Stimulated activated CD4-positive, alpha-beta T cell treated with anti-CD3 and anti-CD28 coated beads, Interleukin-4, amount 100 ng/mL, for 48 hours (primary cell): ENCODE data around the gene ADAT2.
A peak's percentile ranks its signal among the peaks of the same experiment; 100 is the strongest.
"Not testable (repeated sequence)": the region's sequence is repeated elsewhere in the genome, so short reads cannot be mapped to it uniquely, and the experiment has no call there.

Experiments
- DNase-seq, 2 donors: peaks; one replicate each; pipeline ENCODE4 v3.0.0-alpha.2; 2020; ENCODE audit warnings: low read depth in 2 of 2

ADAT2 gene

GRCh38 chr6:143450453-143451371 is at the start of gene ADAT2, which contains the start of gene PEX3:
Gene ADAT2, minus strand, starts transcription at chr6:143450695. Its CDS starts 37 bp downstream, at chr6:143450658.
Gene PEX3, plus strand, starts transcription at chr6:143450805. Its CDS starts 238 bp downstream, at chr6:143451043.
- peak; percentile 90 to 93 for DNase-seq

- no peak for DNase-seq
These were observed 47.9 kb upstream of the ADAT2 start for GRCh38 chr6:143498428-143498827.

DNA sequence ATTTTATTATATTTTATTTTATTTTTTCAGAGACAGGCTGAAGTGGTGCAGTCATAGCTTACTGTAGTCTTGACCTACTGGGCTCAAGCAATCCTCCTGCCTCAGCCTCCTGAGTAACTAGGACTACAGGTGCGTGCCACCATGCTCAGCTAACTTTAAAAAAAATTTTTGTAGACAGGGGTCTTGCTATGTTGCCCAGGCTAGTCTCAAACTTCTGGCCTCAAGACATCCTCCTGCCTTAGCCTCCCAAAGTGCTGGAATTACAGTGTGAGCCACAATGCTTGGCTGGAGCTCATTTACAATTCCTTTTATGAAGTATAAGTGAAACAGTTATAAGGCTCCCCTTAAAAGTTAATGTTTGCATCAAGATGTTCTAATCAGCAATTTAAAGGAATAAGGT is 46.5 kb upstream of the ADAT2 start:
- DNase-seq = no peak

DNA sequence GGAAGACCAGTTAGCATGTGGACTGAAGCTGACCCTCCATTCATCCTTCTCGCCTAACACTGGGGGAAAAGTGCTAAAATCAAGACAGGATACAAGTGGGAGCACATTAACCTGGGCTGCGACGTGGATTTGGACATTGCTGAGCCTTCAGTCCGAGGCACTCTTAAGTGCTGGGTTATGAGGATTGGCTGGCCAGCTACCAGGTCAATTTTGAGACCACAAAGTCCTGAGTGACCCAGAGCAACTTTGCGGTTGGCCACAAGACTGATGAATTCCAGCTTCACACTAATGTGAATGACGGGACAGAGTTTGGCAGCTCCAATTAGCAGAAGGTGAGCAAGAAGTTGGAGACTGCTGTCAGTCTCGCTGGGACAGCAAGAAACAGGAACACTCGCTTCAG is 40.3 kb upstream of the ADAT2 start:
- no peak for DNase-seq

DNA sequence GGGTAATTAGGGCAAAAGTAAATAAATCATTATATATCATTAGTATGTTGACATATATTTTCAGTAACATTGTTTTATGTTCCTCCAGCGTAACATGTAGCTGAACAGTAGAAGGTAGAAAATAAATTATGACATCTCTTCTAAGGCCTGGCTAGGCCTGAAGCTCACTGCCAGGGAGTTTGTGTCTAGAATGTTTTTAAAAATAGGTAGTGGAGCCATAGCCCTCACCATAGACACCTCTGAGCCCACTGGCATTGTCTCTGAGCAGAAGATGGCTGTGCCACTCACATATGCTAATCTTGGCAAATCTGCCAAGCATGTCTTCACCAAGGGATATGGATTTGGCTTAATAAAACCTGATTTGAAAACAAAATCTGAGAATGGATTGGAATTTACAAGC is 39.7 kb upstream of the ADAT2 start:
- no peak for DNase-seq

- DNase-seq = no peak
These were observed 36.3 kb upstream of the ADAT2 start for GRCh38 chr6:143486752-143487151.

DNA sequence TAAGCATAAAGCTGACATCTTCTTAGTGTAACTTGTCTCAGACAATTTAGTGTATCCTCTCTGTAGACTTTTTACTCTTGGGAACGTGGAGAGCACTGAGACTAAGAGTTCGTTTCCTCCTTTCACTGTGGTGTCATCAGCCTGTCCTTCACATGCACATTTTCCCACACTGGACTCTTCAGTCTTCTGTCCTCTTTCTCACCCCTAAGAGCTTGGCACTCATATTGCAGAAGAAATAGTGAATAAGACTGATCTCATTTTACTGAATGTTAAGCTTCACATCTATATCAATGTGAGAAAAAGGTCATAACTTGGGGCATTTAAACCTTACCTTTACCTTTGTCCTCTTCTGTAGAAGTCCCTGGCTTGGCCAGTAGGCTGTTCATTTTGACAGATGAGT is 35.5 kb upstream of the ADAT2 start:
- DNase-seq = no peak

GRCh38 chr6:143482593-143482992 is 32.1 kb upstream of the ADAT2 start:
- no peak for DNase-seq

DNA sequence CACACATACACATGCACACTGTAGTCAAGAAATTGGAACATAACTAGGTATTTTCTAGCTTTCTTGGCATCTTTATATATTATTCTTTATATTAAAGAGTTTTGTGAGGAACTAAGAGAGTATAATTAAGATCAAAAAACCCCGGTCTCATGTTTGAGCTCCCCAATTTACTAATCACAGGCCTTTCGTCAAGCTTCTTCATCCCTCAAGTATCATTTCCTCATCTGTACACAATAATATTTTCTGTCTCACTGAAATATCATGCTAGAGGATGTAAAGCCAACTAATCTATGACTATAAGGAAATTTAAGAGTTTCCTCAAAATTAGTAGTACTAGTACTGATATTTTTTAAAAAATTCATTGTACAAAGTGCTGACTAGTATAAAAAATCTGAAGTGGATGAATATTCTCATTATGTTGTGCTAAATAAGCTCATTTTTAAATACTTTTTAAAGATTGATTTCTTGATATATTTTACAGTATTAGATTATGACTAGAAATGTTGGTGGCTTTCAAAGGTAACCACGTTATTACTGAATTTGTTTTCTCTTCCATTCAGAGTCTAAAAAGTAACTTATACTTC is 28.1 kb upstream of the ADAT2 start:
- no peak for DNase-seq

GRCh38 chr6:143476545-143476944 is 26.1 kb upstream of the ADAT2 start:
- DNase-seq = no peak

DNA sequence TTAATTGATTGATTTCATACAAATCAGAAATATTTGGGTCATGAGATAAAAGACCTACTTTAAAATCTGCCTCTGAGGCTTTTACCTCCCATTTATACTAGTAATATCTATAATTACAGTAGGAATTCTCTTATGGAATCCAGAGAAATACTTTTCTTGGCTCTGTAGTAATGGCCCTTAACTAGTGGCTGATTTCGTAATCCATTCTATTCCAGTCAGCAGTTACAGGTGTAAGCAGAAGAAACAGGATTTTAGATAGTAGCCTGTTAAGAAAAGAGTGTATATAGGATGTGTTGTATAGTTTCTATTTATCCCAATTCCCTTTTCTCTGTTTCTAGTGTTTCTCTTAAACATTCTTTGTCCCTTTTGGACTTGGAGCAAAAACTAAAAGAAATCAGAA is 21.3 kb upstream of the ADAT2 start:
- no peak for DNase-seq

DNA sequence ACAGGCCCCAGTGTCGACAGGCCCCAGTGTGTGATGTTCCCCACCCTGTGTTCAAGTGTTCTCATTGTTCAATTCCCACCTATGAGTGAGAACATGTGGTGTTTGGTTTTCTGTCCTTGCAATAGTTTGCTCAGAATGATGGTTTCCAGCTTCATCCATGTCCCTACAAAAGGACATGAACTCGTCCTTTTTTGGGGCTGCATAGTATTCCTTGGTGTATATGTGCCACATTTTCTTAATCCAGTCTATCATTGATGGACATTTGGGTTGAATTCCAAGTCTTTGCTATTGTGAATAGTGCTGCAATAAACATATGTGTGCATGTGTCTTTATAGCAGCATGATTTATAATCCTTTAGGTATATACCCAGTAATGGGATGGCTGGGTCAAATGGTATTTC is 18.3 kb upstream of the ADAT2 start:
- not testable (repeated sequence) for DNase-seq

DNA sequence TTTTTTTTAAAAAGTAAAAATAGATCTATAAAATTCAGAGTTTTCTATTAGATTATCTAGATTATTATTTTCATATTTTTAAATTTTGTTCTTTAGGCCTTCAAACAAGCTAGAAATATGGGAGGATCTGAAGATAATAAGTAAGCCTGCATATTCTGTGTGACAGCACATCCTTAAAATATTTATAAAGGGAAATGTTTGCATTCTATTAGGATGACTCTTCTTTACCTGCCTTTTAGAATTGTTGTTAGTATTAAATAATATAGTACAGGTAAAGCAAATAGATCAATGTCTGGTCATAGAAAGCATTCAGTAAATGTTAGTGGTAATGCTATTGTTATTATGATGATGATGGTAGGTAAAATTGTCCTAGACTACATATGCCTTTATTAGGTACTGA is 17.5 kb upstream of the ADAT2 start:
- no peak for DNase-seq

GRCh38 chr6:143465546-143465945 is 15.1 kb upstream of the ADAT2 start:
- no peak for DNase-seq

GRCh38 chr6:143457563-143458359 is 7.3 kb upstream of the ADAT2 start:
- DNase-seq = no peak

DNA sequence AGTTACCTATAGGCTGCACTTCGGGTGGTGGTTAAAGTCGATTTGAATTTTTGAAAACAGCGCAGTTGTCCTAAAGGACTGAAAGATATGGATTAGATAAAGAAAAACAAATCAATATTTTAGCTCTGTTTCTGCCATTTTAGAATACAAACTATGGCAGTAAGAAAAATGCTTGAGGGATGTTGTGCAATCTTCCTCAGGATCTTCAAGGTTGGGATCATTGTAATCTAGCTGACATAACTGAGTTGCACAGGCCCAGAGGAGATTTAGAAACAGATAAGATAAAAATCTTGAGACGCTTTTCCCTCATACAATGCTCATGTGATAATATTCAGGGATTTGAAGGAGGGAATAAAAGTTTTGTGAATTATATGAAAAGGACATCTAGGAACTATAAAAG is 1.0 kb upstream of the ADAT2 start:
- no peak for DNase-seq

DNA sequence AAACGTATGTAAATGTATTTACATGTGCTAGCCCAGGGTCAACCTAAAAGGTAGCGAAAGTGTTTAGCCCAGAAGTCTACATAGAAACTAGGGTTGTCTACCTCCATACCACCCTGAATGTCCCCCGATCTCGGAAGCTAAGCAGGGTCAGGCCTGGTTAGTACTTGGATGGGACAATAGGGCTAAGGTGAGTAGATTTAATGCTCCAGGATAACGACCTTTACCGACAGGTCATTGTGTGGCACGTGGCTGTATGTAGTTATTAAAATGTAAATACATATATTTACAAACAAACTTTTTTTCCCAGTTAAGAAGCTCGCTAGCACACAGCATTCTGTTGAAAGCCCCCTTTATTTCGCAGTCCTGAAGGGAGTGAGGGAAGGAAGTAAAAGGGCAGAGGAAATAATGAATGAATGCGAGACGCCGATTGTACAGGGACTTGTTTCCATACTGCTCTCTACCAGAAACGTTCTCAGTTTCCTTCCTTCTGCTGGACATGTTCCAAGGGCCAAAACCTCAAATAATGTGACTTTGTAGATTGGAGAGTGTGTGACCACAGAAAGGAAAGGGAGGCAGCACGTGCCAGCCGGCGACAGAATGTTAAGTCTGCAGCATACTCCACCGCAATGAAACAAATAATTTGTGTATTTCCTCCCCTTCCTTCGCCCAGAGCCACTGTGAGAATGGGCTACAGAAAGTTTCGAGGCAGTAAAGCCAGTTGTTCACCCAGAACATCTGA is 612 bp downstream of the ADAT2 start:
- DNase-seq = no peak

DNA sequence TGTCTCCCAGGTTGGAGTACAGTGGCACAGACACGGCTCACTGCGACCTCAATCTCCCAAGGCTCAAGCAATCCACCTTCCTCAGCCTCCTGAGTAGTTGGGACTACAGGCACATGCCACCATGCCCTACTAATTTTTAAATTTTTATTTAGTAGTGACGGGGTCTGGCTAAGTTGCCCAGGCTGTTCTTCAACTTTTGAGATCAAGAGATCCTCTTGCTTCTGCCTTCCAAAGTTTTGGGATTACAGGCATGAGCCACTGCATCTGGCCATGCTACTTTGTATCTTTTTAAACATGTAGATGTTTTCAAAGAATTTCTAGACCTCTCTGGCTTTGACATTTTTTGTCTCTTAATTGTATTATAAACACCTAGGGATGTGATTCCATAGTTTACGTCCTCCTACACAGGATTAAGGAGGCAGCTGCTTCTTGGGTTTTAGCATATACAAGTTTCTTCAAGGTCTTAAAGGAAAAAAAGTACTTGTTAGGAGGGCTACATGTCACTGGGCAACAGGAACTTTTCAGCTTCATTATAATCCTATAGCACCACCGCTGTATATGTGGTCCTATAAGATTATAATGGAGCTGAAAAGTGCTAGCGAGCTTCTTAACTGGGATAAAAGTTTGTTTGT is 1.3 kb downstream of the ADAT2 start:
- DNase-seq = no peak

GRCh38 chr6:143447865-143448264 is 2.6 kb downstream of the ADAT2 start:
- DNase-seq = not testable (repeated sequence)

DNA sequence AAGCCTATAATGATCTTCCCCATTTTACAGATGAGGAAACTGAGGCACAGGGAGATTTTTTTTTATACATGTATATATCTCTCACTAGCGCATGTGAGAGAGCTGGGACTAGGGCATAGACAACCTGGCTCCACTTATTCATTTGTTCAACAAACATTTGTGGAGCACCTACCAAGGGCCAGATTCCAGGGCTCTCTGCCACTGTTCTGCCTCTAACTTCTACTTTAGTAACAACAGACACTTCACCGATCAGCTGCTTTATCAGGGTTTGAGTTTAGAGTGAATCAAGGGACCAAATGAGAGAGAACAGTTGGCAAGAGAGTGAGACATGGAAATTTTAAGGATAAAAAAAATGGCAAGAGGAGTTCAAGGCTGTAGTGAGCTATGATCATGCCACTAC is 7.4 kb downstream of the ADAT2 start:
- DNase-seq = no peak
